OCI-LY1 (cell line): Measurements from ENCODE around the gene SPOP.

ENCODE experiments used
- H2AFZ ChIP-seq: fragments of 200-600 bp; sonication (generic), shearing (Covaris generic); 2 replicates; pipeline ENCODE4 v1.6.0; 2014; ENCODE audit warnings: antibody characterized with exemption, mild to moderate bottlenecking, low read length
- H3F3A ChIP-seq: fragments of 200-600 bp; sonication (generic), shearing (Covaris generic); 2 replicates; pipeline ENCODE4 v1.6.0; 2014; ENCODE audit warnings: mild to moderate bottlenecking, antibody characterized with exemption, low read length, moderate library complexity; ENCODE audit not compliant: insufficient read depth
- H3K27ac ChIP-seq: fragments of 200-600 bp; sonication (generic); 2 replicates; pipeline ENCODE4 v1.5.1; 2014; ENCODE audit warnings: low read length, mixed run types, mild to moderate bottlenecking, low read depth; ENCODE audit not compliant: poor library complexity, severe bottlenecking
- H3K27me3 ChIP-seq: fragments of 200-600 bp; sonication (generic); 2 replicates; pipeline ENCODE4 v1.6.0; 2014; ENCODE audit warnings: antibody characterized with exemption, mild to moderate bottlenecking, low read length, moderate library complexity; ENCODE audit not compliant: insufficient read depth
- H3K36me3 ChIP-seq: fragments of 200-600 bp; sonication (generic); 2 replicates; pipeline ENCODE4 v1.6.1; 2014; ENCODE audit warnings: mild to moderate bottlenecking, antibody characterized with exemption, low read length, moderate library complexity, mixed read lengths; ENCODE audit not compliant: insufficient read depth
- H3K4me1 ChIP-seq: fragments of 200-600 bp; sonication (generic); 2 replicates; pipeline ENCODE4 v1.5.1; 2014; ENCODE audit warnings: mild to moderate bottlenecking, low read length, moderate library complexity; ENCODE audit not compliant: insufficient read depth, severe bottlenecking
- H3K4me2 ChIP-seq: fragments of 200-600 bp; sonication (generic), shearing (Covaris generic); 2 replicates; pipeline ENCODE4 v1.6.1; 2014; ENCODE audit warnings: low read length
- H3K4me3 ChIP-seq: fragments of 200-600 bp; sonication (generic); 2 replicates; pipeline ENCODE4 v1.5.1; 2014; ENCODE audit warnings: low read length, low read depth, mild to moderate bottlenecking, mixed read lengths; ENCODE audit not compliant: poor library complexity, severe bottlenecking
- H3K79me2 ChIP-seq: fragments of 200-600 bp; shearing (Covaris generic); 2 replicates; pipeline ENCODE4 v1.6.1; 2016; ENCODE audit warnings: mixed run types, low read length, mixed read lengths; ENCODE audit not compliant: insufficient read depth
- H3K9ac ChIP-seq: fragments of 200-600 bp; sonication (generic), shearing (Covaris generic); 2 replicates; pipeline ENCODE4 v1.6.1; 2014; ENCODE audit warnings: mild to moderate bottlenecking, low read length, mixed read lengths
- H3K9me2 ChIP-seq: fragments of 200-600 bp; sonication (generic), shearing (Covaris generic); 2 replicates; pipeline ENCODE4 v1.6.1; 2014; ENCODE audit warnings: low read depth, mild to moderate bottlenecking, low read length, mixed read lengths
- H3K9me3 ChIP-seq: fragments of 200-600 bp; shearing (Covaris generic); 2 replicates; pipeline ENCODE4 v1.6.1; 2014; ENCODE audit warnings: low read length, mixed read lengths
- H4K20me1 ChIP-seq: fragments of 200-600 bp; sonication (generic), shearing (Covaris generic); 2 replicates; pipeline ENCODE4 v1.6.0; 2016; ENCODE audit warnings: mild to moderate bottlenecking, low read length; ENCODE audit not compliant: insufficient read depth
- CTCF ChIP-seq: fragments of 200-600 bp; sonication (generic), shearing (Covaris generic); IDR thresholded peaks from 2 replicates; pipeline ENCODE4 v1.5.1; 2017; ENCODE audit warnings: mild to moderate bottlenecking, antibody characterized with exemption, low read length, moderate library complexity, mixed read lengths
- EZH2 ChIP-seq: fragments of 200-600 bp; sonication (generic), shearing (Covaris generic); IDR thresholded peaks from 2 replicates; pipeline ENCODE4 v1.8.0; 2017; ENCODE audit warnings: borderline replicate concordance, mixed run types, mild to moderate bottlenecking, antibody characterized with exemption, low read length, moderate library complexity, mixed read lengths

SPOP gene

GRCh38 chr17:49580055-49580721 lies 97.7 kb downstream of the SPOP start:
- Histone ChIP-seq H3K36me3 (no peaks in the 10 kb centered on the region), H3K27me3 (peaks cover 16% of the 10 kb centered on the region), H3K4me1 (peaks cover 10% of the 10 kb centered on the region), H4K20me1 (no peaks in the 10 kb centered on the region), H2AFZ (no peak overlapping the region), H3F3A (no peaks in the 10 kb centered on the region), H3K79me2 (no peaks in the 10 kb centered on the region), H3K9me2 (no peaks in the 10 kb centered on the region), H3K4me2 (no peak overlapping the region), H3K27ac (no peak overlapping the region), H3K9me3 (no peaks in the 10 kb centered on the region), H3K4me3 (no peak overlapping the region), H3K9ac (no peak overlapping the region)
- TF ChIP-seq EZH2 (no peak), CTCF (no peak)

GRCh38 chr17:49579522-49579921 lies 98.4 kb downstream of the SPOP start:
- Histone ChIP-seq H3K9me2 (no peaks in the 10 kb centered on the region), H3K27me3 (peaks cover 21% of the 10 kb centered on the region), H3K4me1 (peaks cover 10% of the 10 kb centered on the region), H2AFZ (no peak overlapping the region), H3K36me3 (no peaks in the 10 kb centered on the region), H3K27ac (no peak overlapping the region), H4K20me1 (no peaks in the 10 kb centered on the region), H3K9ac (no peak overlapping the region), H3K4me3 (no peak overlapping the region), H3F3A (no peaks in the 10 kb centered on the region), H3K9me3 (no peaks in the 10 kb centered on the region), H3K79me2 (no peaks in the 10 kb centered on the region), H3K4me2 (no peak overlapping the region)
- no peak for TF ChIP-seq CTCF
- TF ChIP-seq EZH2 = no peak

- TF ChIP-seq CTCF = no peak
- no peak for TF ChIP-seq EZH2
Observed at GRCh38 chr17:49578952-49579500, 98.9 kb downstream of the SPOP start.

More at GRCh38 chr17:49578952-49579500, 98.9 kb downstream of the SPOP start:
- H3F3A ChIP-seq = no peaks in the 10 kb centered on the region
- no peak overlapping the region for H3K4me3 ChIP-seq
- no peaks in the 10 kb centered on the region for H3K9me2 ChIP-seq
- H2AFZ ChIP-seq = no peak overlapping the region
- H4K20me1 ChIP-seq = no peaks in the 10 kb centered on the region
- H3K4me1 ChIP-seq = peaks cover 10% of the 10 kb centered on the region
- no peaks in the 10 kb centered on the region for H3K79me2 ChIP-seq
- no peaks in the 10 kb centered on the region for H3K36me3 ChIP-seq
- peaks cover 21% of the 10 kb centered on the region for H3K27me3 ChIP-seq
- H3K9ac ChIP-seq = no peak overlapping the region
- no peak overlapping the region for H3K4me2 ChIP-seq
- no peak overlapping the region for H3K27ac ChIP-seq
- no peaks in the 10 kb centered on the region for H3K9me3 ChIP-seq
